Testis (tissue), 2 donors: ENCODE measurements around the gene TAF7.

Experiments used
- CTCF ChIP-seq, 3 experiments: fragments of 450-650 bp in 2 of 3; fragments of 200-600 bp in 1 of 3; sonication (generic) in 1 of 3; IDR thresholded peaks; one replicate each; pipeline ENCODE4 v1.5.1; 2016 to 2019; ENCODE audit warnings: antibody characterized with exemption in 3 of 3, mild to moderate bottlenecking in 2 of 3, moderate library complexity in 1 of 3
- POLR2A ChIP-seq: fragments of 450-650 bp; IDR thresholded peaks from one replicate; pipeline ENCODE4 v1.6.1; 2017; ENCODE audit warnings: antibody characterized with exemption, mild to moderate bottlenecking, moderate library complexity

DNA sequence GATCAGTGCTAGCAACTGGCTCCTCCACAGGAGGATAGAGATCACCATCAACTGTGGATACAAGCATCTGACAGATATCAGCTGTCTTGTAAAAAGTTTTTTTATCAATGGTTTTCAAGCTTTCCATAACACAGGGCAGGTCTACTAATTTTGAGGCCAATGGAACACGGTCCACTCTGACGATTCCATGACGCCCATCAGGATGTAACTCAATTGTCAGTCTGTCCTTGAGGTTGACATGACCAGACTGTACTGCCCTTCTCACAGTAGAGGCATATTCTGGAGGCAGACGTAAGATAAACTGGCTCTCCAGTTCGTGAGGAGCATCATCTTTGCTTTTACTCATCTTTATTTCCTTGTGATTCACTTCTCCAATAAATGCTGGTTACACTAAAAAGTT, 885 bp downstream of the TAF7 start:
- TF ChIP-seq CTCF (IDR thresholded peaks at IDR 0.05) (no peak), POLR2A (no peak)
